Stimulated activated naive CD4-positive, alpha-beta T cell treated with Interleukin-2 at 50 U/mL for 16 hours (primary cell): ENCODE results near the gene PLD5.
"Not testable (repeated sequence)": the region's sequence is repeated elsewhere in the genome, so short reads cannot be mapped to it uniquely, and the experiment has no call there.

ENCODE experiments used
- DNase-seq: peaks from one replicate; lab custom pipeline; 2025; lab: John Stamatoyannopoulos, UW

PLD5 gene

DNA sequence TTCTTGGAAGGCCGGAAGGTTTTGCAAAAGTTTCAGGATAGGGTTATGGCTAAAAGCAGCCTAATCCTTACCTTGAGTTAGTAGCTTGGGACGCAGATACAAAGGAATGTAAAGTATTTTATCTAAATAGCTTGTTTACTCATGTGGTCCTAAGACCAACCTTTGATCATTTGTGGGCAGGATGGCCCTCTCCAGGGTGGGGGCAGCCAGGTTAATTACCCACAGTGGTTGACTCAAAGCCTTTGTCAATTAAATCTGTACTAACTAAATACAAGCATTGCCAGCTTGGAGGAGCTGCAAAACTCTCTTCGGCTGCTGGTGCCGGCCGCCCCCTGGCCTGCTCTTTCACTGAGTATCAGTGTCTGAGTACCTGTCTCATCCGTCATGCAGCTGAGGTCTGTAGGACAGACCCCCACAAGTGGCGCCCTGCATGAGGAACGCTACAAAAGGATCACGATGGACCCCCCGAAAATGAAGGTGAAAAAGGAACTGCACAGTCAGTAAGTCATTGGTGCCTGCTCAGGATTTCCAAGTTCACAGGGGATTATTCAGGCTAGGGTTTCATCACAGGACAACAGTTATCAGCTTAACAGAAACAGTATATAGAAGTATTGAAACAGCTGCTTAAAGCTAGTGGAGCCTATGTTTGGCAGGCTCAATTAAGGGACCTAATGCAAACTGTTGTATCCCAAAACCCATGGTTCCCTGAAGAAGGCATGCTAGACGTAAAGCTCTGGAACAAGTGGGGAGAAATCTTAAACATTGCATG, 313.1 kb downstream of the PLD5 start:
- DNase-seq = no peak

DNA sequence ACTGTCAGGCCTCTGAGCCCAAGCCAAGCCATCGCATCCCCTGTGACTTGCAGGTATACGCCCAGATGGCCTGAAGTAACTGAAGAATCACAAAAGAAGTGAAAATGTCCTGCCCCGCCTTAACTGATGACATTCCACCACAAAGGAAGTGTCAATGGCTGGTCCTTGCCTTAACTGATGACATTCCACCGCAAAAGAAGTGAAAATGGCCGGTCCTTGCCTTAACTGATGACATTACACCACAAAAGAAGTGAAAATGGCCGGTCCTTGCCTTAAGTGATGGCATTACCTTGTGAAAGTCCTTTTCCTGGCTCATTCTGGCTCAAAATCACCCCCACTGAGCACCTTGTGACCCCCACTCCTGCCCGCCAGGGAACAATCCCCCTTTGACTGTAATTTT, 314.2 kb downstream of the PLD5 start:
- not testable (repeated sequence) for DNase-seq

DNA sequence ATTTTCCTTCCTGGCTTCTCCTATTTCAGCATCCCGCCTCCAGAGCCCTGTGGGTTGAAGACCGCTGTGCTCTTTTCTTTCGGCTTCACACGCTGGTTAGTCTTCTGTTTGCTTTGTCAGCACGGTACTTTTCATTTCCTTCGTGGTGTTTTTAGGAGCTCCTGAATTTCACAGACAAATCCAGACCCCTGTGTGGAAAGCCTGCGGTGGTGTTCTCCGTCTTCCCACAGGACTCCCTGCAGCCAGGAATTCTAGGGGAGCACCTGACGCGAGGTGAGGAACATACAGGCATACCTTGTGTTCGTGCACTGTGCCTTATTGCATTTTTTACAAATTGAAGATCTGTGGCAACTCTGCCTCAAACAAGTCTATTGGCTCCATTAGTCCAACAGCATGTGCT, 315.4 kb downstream of the PLD5 start:
- DNase-seq = no peak

DNA sequence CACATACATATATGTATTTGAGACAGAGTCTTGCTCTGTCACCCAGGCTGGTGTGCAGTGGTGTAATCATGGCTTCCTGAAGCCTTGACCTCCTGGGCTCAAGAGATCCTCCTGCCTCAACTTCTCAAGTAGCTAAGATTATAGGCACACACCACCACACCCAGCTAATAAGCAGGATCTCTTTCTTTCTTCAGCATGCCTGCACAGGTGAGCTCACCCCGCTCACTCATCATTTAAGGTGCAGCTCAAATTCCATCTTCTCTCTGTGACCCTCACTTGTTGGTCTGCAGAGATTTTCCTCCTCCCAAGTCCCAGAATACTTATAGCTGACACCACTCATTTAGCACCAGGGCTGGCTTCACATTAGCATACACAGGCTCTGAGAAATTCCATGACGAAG, 316.5 kb downstream of the PLD5 start:
- no peak for DNase-seq

DNA sequence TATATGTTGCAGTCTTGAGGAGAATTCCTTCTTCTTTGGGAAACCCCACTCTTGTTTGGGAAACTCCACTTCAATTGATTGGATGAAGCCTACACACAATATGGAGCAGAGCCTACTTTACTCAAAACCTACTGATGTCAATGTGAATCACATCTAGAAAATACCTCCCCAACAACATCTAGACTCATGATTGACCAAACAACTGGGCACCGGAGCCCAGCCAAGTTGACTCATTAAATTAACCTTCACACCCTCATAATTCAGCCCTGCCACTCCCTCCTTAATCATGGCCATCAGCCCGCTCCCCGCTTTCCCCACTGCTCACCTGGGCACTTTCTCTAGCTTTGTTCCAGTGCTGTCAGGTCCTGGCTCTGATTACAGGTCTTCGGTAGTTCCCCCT, 317.5 kb downstream of the PLD5 start:
- DNase-seq = no peak

- DNase-seq = no peak
These were observed 318.6 kb downstream of the PLD5 start for GRCh38 chr1:242205622-242206489.

DNA sequence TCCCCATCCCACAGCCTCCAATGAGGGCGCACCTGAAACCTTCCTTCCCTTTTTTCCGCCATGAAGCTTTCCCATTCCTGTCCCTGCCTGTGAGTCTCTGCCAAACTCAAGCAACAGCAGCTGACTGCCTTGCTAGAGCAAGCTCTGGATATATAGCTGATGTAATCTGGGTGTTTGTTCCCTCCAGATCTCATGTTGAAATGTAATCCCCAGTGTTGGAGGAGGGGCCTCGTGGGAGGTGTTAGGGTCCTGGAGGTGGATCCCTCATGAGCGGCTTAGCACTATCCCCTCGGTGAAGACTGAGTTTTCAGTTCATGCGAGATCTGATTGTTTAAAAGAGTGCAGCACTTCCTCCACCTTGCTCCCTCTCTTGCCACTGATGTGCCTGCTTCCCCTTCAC, 321.2 kb downstream of the PLD5 start:
- no peak for DNase-seq

- DNase-seq = no peak
These were observed 323.4 kb downstream of the PLD5 start for GRCh38 chr1:242201090-242201489.

- no peak for DNase-seq
These were observed 324.6 kb downstream of the PLD5 start for GRCh38 chr1:242199776-242200458.

DNA sequence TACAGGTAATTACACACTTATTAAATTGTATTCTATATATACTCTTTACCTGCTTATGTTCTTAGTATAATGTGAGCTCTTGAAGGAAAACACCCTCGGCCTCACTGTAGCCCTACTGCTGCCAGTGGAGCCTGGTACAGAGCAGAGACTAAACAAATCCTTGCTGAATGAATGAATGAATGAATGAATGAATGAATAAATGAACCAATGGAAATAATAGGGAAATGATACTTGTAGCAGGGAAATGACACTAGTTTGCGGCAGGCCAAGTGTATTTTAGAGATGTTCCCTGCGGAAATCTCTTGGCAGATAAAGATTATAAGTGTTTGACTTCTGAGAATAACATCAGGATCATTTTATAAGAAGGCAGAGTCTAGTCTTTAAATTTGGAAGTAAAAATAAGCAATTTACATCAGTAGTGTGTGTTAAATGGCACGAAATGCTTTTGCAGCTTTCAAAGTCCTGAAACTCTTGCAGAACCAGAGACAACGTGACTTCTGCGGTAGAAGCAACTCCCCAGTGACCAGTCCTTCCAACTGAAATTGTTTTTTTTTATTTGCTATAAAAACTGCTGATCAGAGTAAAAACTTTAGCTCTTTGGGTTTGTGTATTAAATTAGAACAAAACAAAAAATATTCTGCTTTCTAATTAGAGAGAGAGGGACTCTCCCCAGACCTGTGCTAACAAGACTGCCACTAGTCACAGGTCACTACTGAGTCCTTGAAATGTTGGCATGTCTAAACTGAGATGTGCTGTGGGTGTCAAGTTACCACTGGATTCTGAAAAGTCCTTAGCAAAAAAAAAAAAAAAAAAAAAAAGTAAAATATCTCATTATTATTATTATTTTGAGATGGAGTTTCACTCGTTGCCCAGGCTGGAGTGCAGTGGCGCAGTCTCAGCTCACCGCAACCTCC, 326.3 kb downstream of the PLD5 start:
- no peak for DNase-seq

DNA sequence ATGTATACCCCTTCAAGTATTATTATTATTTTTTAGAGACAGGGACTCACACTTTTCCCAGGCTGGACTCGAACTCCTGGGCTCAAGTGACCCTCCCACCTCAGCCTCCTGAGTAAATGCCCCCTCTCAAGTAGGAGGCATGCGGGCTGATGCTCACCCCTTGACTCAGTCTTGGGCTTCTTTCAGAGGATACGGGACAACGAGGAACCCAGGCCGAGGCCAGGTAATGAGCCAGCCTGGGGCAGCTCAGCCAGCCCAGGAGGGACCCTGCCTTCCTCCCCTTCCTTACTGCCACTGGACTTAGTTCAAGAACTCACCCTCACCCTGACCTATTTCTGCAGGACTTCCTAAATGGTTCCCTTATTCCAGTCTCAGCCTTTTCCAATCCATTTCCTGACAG, 327.6 kb downstream of the PLD5 start:
- no peak for DNase-seq

DNA sequence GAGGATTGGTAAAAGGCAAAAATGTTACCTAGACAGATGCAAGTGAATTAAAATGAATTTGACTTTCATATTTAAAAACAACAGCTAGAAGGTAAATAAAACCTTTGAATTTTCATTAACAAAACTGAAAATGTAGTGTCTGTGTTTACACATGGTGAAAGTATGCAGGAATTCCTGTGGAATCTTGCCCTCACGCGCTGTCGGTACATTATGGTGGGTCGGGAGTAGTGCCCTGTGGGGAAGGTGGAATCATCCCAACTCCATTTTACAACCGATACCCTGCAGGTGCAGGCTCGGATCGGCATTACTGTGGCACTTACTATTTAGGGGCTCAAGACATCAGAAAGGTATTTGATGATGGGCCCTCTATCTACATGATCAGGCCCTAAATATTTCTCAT, 328.4 kb downstream of the PLD5 start:
- DNase-seq = no peak

DNA sequence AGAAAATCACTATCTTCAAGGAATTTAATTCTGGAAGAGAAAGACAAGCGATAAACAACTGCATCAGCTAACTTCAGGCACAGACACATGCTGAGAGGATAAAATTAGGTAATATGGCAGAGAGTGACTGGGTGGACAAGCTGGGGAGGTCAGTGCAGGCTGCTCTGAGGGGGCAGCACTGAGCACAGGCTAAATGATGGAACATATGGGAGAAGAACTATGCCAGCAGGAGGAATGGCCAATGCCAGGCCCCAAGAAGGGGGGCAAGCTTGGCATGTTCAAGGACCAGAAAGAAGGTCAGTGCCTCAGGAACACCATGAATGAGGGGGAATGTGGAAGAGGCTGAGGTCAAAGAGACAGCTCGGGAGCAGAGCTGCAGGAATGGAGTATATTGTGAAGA, 334.9 kb downstream of the PLD5 start:
- DNase-seq = no peak

DNA sequence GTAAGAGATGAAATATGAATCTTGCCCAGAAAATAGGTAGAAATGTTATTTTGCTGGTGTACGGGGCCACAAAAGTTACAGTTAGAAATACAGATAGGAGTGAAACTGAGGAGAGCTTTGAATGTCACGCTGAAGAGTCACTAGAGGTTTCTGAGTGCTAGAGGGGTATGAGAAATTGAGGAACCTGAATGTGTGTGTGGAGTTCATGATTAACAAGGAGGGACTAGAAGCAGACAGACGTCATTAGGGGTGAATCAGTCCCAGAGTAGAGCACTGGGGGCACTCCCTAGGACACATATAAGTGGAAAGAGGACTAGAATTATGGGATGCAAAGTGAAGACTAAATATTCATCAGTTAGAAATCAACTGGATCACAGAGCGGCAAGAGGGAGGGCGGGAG, 336.7 kb downstream of the PLD5 start:
- DNase-seq = no peak

- DNase-seq = no peak
These were observed 337.3 kb downstream of the PLD5 start for GRCh38 chr1:242187171-242187570.

DNA sequence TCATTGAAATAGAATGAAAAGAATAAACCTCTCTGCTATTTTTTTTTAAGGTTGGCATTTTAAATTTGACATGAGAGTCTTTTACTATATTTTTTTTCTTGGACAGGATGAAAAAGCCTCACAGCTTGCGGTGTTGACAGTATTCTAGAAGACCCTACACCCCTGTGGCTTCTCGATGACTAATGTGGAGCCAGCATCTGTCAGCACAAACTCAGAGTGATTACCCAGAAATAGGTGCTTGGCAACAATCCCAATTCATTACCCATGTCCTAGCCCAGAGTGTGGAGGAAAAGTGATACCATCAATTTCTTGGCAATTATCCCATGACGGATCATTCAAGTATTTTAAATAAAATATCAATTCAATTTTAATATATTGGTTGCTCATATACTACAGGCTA, 338.8 kb downstream of the PLD5 start:
- no peak for DNase-seq

DNA sequence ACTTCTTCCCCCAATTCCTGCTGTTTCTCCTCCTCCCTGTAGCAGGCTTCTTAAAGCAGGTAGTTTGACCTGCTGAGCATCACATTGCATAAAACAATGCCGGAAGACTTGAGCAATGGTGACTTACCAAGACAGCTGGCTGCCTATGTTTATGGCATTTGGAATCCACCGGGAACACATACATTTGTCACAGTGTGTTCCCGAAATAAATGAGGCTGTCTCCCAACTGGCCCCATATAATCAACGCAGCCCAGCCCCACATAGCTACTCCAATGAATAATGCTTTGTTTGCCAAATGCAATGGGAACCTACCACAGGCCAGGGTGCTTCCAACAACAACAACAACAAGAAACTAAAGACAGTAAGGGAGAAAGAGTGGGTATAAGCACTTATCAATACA, 339.5 kb downstream of the PLD5 start:
- DNase-seq = no peak

GRCh38 chr1:242179767-242180166, 344.7 kb downstream of the PLD5 start:
- DNase-seq = not testable (repeated sequence)

GRCh38 chr1:242178924-242179708, 345.4 kb downstream of the PLD5 start:
- DNase-seq = no peak

GRCh38 chr1:242178436-242178835, 346.1 kb downstream of the PLD5 start:
- no peak for DNase-seq

GRCh38 chr1:242162140-242162539, 362.4 kb downstream of the PLD5 start:
- DNase-seq = no peak
